Activated CD4-positive, alpha-beta memory T cell treated with anti-CD3 and anti-CD28 coated beads, Interleukin-2, amount 10 ng/mL, durations not matched to agents 7 days and 5 days (primary cell): ENCODE data around the gene MKI67. TPM values are rescaled to one million over a fixed set of nuclear protein-coding genes. Genes with fewer than 3 reads are reported as not detected.
A peak's percentile ranks its signal among the peaks of the same experiment; 100 is the strongest.
"Not testable (repeated sequence)": the region's sequence is repeated elsewhere in the genome, so short reads cannot be mapped to it uniquely, and the experiment has no call there.

Experiments
- CTCF ChIA-PET: fragments of 350-600 bp; sonication (Branson Sonifier 250); formaldehyde crosslinking; loops from one replicate; lab custom pipeline; 2021; ENCODE audit warnings: antibody characterized with exemption, inconsistent platforms; lab: Charles Lee
- POLR2A ChIA-PET: fragments of 350-600 bp; sonication (Branson Sonifier 250); formaldehyde crosslinking; loops from one replicate; lab custom pipeline; 2021; ENCODE audit warnings: antibody characterized with exemption; lab: Charles Lee
- DNase-seq: peaks from one replicate; pipeline ENCODE4 v3.0.0-alpha.2; 2020
- H3K27ac Mint-ChIP-seq: one replicate; pipeline ENCODE4 v1.8.0; 2021; ENCODE audit warnings: mild to moderate bottlenecking, mixed read lengths
- H3K27me3 Mint-ChIP-seq: one replicate; pipeline ENCODE4 v1.8.0; 2021; ENCODE audit warnings: mixed read lengths
- H3K36me3 Mint-ChIP-seq: one replicate; pipeline ENCODE4 v1.8.0; 2021; ENCODE audit warnings: low read depth, mixed read lengths
- H3K4me1 Mint-ChIP-seq: one replicate; pipeline ENCODE4 v1.8.0; 2021; ENCODE audit warnings: mixed read lengths
- H3K4me3 Mint-ChIP-seq: one replicate; pipeline ENCODE4 v1.8.0; 2021; ENCODE audit warnings: mild to moderate bottlenecking, mixed read lengths
- H3K9me3 Mint-ChIP-seq: one replicate; pipeline ENCODE4 v1.8.0; 2021; ENCODE audit warnings: mixed read lengths
- total RNA-seq, 2 experiments: library from RNA; stranded (reverse); gene quantifications; one replicate each; pipeline ENCODE4 v1.2.3, GENCODE V29; 2021

The MKI67 gene
- total RNA-seq, 2 experiments from 2014 or later = 253 to 272 TPM

DNA sequence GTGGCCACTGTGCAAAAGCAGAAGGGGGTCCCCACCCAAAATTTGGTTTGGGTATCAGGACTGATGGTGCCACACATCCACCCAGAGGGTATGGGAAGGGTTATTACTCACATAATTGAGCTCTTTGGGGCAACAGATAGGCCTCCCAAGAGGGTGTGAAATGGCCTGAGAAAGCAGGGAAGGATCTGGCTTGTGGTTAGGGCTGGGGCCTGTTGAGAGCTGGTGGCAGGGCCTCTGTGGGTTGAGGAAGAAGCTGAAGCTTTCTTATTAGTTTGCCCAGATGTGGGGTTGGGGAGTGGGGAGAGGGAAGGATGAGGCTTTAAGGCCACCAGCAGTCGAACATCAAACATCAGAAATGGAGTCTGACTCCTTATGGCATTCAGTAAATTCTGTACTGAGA, 18.3 kb upstream of the MKI67 start:
- Mint-ChIP-seq H3K4me3 (no peak overlapping the region), H3K4me1 (peaks cover 30% of the 10 kb centered on the region)
- CTCF ChIA-PET = interaction anchor here (1.1 to 1.9 kb wide), 2 partner anchors 66 to 133 kb away, joined by 4 to 6 read pairs; no protein-coding TSS in a partner anchor

GRCh38 chr10:128143531-128143930, 17.3 kb upstream of the MKI67 start:
- POLR2A ChIA-PET = interaction anchor here (1.1 to 1.9 kb wide), 2 partner anchors 17 to 50 kb away, joined by 4 to 7 read pairs; partner anchors contain the start of gene MKI67
- peaks cover 20% of the 10 kb centered on the region for H3K27me3 Mint-ChIP-seq
- CTCF ChIA-PET = no interaction called here

More for the DNA sequence above, 18.3 kb upstream of the MKI67 start:
- H3K36me3 Mint-ChIP-seq = peaks cover 15% of the 10 kb centered on the region
- POLR2A ChIA-PET = interaction anchor here (1.9 kb wide), 1 partner anchor 18 kb away, joined by 7 read pairs; the partner anchor contains the start of gene MKI67
- no peak for DNase-seq
- no peak overlapping the region for H3K27ac Mint-ChIP-seq
- peaks cover 18% of the 10 kb centered on the region for H3K27me3 Mint-ChIP-seq
- H3K9me3 Mint-ChIP-seq = peaks cover 8% of the 10 kb centered on the region

GRCh38 chr10:128140425-128140824, 14.2 kb upstream of the MKI67 start:
- CTCF ChIA-PET = interaction anchor here (0.7 kb wide), 1 partner anchor 204 kb away, joined by 4 read pairs; no protein-coding TSS in a partner anchor

More at GRCh38 chr10:128143531-128143930, 17.3 kb upstream of the MKI67 start:
- Mint-ChIP-seq H3K4me1 (peaks cover 30% of the 10 kb centered on the region), H3K36me3 (peaks cover 15% of the 10 kb centered on the region), H3K9me3 (peaks cover 8% of the 10 kb centered on the region), H3K27ac (no peak overlapping the region), H3K4me3 (no peak overlapping the region)
- DNase-seq = no peak

GRCh38 chr10:128138429-128138828, 12.2 kb upstream of the MKI67 start:
- not testable (repeated sequence) for DNase-seq, H3K27me3 Mint-ChIP-seq, H3K27ac Mint-ChIP-seq, H3K36me3 Mint-ChIP-seq, H3K4me1 Mint-ChIP-seq, H3K4me3 Mint-ChIP-seq, H3K9me3 Mint-ChIP-seq
- ChIA-PET POLR2A (interaction anchor here (0.8 to 1.0 kb wide), 2 partner anchors 13 to 22 kb away, joined by 3 to 5 read pairs; no protein-coding TSS in a partner anchor), CTCF (interaction anchor here (1.0 to 2.9 kb wide), 4 partner anchors 12 to 60 kb away, joined by 3 to 14 read pairs (median 4); no protein-coding TSS in a partner anchor)

More at GRCh38 chr10:128140425-128140824, 14.2 kb upstream of the MKI67 start:
- H3K4me3 Mint-ChIP-seq = no peak overlapping the region
- peaks cover 13% of the 10 kb centered on the region for H3K4me1 Mint-ChIP-seq
- POLR2A ChIA-PET = no interaction called here
- peaks cover 2% of the 10 kb centered on the region for H3K9me3 Mint-ChIP-seq
- peaks cover 7% of the 10 kb centered on the region for H3K36me3 Mint-ChIP-seq
- no peak overlapping the region for H3K27ac Mint-ChIP-seq
- DNase-seq = no peak
- peaks cover 3% of the 10 kb centered on the region for H3K27me3 Mint-ChIP-seq

DNA sequence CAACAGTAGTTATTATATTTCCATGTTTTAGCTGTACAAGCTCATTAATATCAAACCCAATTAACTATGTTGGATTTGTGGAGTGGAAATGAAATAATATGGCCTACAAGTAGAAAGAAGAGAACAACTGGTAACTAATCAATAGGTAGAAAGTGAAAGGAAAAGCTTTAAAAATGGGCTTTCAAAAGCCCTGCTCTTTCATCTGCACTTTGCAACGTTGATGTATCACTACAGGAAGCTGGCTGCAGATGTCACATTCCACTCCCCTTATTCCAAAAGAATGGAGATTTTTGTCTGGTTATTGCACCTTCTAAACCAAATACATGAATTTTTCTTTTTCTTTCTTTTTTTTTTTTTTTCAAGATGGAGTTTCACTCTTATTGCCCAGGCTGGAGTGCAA, 11.7 kb upstream of the MKI67 start:
- ChIA-PET CTCF (interaction anchor here (0.7 to 2.9 kb wide), 7 partner anchors 12 to 92 kb away, joined by 3 to 14 read pairs (median 4); no protein-coding TSS in a partner anchor), POLR2A (interaction anchor here (0.8 to 1.0 kb wide), 2 partner anchors 12 to 22 kb away, joined by 3 to 5 read pairs; no protein-coding TSS in a partner anchor)
- H3K9me3 Mint-ChIP-seq = no peaks in the 10 kb centered on the region
- peaks cover 12% of the 10 kb centered on the region for H3K27me3 Mint-ChIP-seq
- no peak overlapping the region for H3K27ac Mint-ChIP-seq
- no peaks in the 10 kb centered on the region for H3K36me3 Mint-ChIP-seq
- no peak for DNase-seq
- H3K4me3 Mint-ChIP-seq = no peak overlapping the region
- peaks cover 4% of the 10 kb centered on the region for H3K4me1 Mint-ChIP-seq

- POLR2A ChIA-PET = no interaction called here
These were observed 3.8 kb upstream of the MKI67 start for GRCh38 chr10:128130051-128130450.

DNA sequence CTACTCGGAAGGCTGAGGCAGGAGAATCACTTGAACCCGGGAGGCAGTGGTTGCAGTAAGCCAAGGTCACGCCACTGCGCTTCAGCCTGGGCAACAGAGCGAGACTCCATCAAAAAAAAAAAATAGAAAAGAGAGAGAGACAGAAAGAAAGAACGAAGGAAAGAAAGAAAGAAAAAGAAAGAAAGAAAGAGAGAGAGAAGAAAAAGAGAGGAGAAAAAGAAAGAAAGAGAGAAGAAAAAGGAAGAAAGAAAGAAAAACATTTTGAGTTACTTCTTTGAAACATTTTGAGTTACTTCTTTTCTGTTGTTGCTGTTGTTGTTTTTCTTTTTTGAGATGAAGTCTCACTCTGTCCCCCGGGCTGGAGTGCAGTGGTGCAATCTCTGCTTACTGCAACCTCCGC, 2.4 kb upstream of the MKI67 start:
- Mint-ChIP-seq H3K27ac (no peak overlapping the region), H3K9me3 (no peaks in the 10 kb centered on the region), H3K27me3 (peaks cover 19% of the 10 kb centered on the region), H3K4me1 (peaks cover 20% of the 10 kb centered on the region), H3K36me3 (peaks cover 20% of the 10 kb centered on the region), H3K4me3 (no peak overlapping the region)
- no peak for DNase-seq
- CTCF ChIA-PET = interaction anchor here (1.2 to 2.1 kb wide), 3 partner anchors 21 to 83 kb away, joined by 3 to 8 read pairs (median 7); no protein-coding TSS in a partner anchor
- POLR2A ChIA-PET = interaction anchor here (3.3 to 7.2 kb wide), 2 partner anchors 15 to 49 kb away, joined by 12 to 84 read pairs; no protein-coding TSS in a partner anchor

More at GRCh38 chr10:128130051-128130450, 3.8 kb upstream of the MKI67 start:
- Mint-ChIP-seq H3K9me3 (no peaks in the 10 kb centered on the region), H3K27ac (no peak overlapping the region), H3K36me3 (peaks cover 6% of the 10 kb centered on the region), H3K4me3 (no peak overlapping the region), H3K4me1 (peaks cover 9% of the 10 kb centered on the region), H3K27me3 (peaks cover 23% of the 10 kb centered on the region)
- CTCF ChIA-PET = no interaction called here
- no peak for DNase-seq

GRCh38 chr10:128125416-128125943, 743 bp downstream of the MKI67 start:
- ChIA-PET CTCF (interaction anchor here (0.6 to 1.8 kb wide), 9 partner anchors 8 to 320 kb away, joined by 3 to 10 read pairs (median 4); no protein-coding TSS in a partner anchor), POLR2A (interaction anchor here (0.8 to 7.2 kb wide), 25 partner anchors 11 to 1985 kb away, joined by 3 to 84 read pairs (median 5); partner anchors contain the start of gene C10orf143)
- H3K9me3 Mint-ChIP-seq = no peaks in the 10 kb centered on the region
- H3K36me3 Mint-ChIP-seq = peaks cover 47% of the 10 kb centered on the region
- H3K27me3 Mint-ChIP-seq = peaks cover 8% of the 10 kb centered on the region
- peak overlapping the region; percentile 94 for H3K27ac Mint-ChIP-seq
- peaks cover 47% of the 10 kb centered on the region for H3K4me1 Mint-ChIP-seq
- DNase-seq = peak; percentile 34
- H3K4me3 Mint-ChIP-seq = peak overlapping the region; percentile 99

GRCh38 chr10:128124813-128125403, 1.3 kb downstream of the MKI67 start:
- ChIA-PET POLR2A (interaction anchor here (0.7 to 7.2 kb wide), 17 partner anchors 11 to 1985 kb away, joined by 3 to 84 read pairs (median 12); partner anchors contain the start of gene C10orf143), CTCF (interaction anchor here (1.0 to 1.8 kb wide), 5 partner anchors 8 to 56 kb away, joined by 3 to 10 read pairs (median 4); no protein-coding TSS in a partner anchor)
- Mint-ChIP-seq H3K27ac (peak overlapping the region; percentile 94), H3K4me3 (peak overlapping the region; percentile 99), H3K27me3 (peaks cover 4% of the 10 kb centered on the region), H3K36me3 (peaks cover 53% of the 10 kb centered on the region), H3K4me1 (peaks cover 52% of the 10 kb centered on the region), H3K9me3 (no peaks in the 10 kb centered on the region)
- DNase-seq = no peak

- Mint-ChIP-seq H3K4me3 (peak overlapping the region; percentile 99), H3K27me3 (peaks cover 4% of the 10 kb centered on the region), H3K27ac (peak overlapping the region; percentile 94), H3K9me3 (no peaks in the 10 kb centered on the region), H3K36me3 (peaks cover 64% of the 10 kb centered on the region), H3K4me1 (peaks cover 62% of the 10 kb centered on the region)
- ChIA-PET CTCF (interaction anchor here (0.6 to 1.8 kb wide), 4 partner anchors 13 to 155 kb away, joined by 3 to 4 read pairs (median 3); no protein-coding TSS in a partner anchor), POLR2A (interaction anchor here (0.7 to 7.2 kb wide), 8 partner anchors 10 to 76 kb away, joined by 3 to 84 read pairs (median 8); no protein-coding TSS in a partner anchor)
- DNase-seq = no peak
These were observed 2.4 kb downstream of the MKI67 start for GRCh38 chr10:128123846-128124245.

- peaks cover 70% of the 10 kb centered on the region for H3K36me3 Mint-ChIP-seq
- ChIA-PET CTCF (interaction anchor here (0.6 to 1.4 kb wide), 3 partner anchors 12 to 154 kb away, joined by 3 read pairs; no protein-coding TSS in a partner anchor), POLR2A (interaction anchor here (1.1 to 7.2 kb wide), 9 partner anchors 9 to 89 kb away, joined by 3 to 84 read pairs (median 6); no protein-coding TSS in a partner anchor)
- peak overlapping the region; percentile 69 for H3K27ac Mint-ChIP-seq
- peaks cover 67% of the 10 kb centered on the region for H3K4me1 Mint-ChIP-seq
- no peak for DNase-seq
- H3K4me3 Mint-ChIP-seq = peak overlapping the region; percentile 99
- peaks cover 2% of the 10 kb centered on the region for H3K27me3 Mint-ChIP-seq
- H3K9me3 Mint-ChIP-seq = no peaks in the 10 kb centered on the region
These were observed 3.3 kb downstream of the MKI67 start for GRCh38 chr10:128122931-128123330.

DNA sequence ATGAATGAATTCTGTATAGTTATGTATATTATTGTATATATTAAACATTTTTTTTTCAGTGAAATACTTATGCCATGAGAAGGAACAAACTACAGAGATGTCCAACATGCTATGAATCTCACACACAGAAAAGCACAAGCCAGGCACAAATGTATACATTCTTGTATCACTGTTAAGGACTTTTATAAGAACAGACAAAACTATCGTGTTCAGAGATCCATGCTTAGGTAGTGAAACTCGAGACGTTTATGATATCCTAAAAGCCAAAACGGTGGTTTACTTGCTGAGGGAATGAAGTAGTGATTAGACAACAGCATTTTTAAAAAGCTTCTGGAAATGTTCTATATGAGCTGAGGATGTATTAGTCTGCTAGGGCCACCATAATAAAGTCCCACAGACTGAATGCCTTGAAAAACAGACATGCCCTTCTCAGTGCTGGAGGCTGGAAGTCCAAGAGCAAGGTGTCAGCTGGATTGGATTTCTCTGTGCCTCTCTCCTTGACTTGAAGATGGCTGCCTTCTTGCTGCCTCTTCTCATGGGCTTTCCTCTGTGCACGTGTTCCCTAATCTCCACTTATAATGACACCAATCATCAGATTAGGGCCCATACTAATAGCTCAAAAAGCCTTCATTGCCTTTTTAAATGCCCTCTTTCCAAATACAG, 4.3 kb downstream of the MKI67 start:
- Mint-ChIP-seq H3K27me3 (no peaks in the 10 kb centered on the region), H3K4me3 (no peak overlapping the region), H3K4me1 (peaks cover 59% of the 10 kb centered on the region), H3K9me3 (no peaks in the 10 kb centered on the region), H3K36me3 (peaks cover 78% of the 10 kb centered on the region), H3K27ac (peak overlapping the region; percentile 32)
- ChIA-PET POLR2A (interaction anchor here (0.9 to 7.2 kb wide), 5 partner anchors 8 to 59 kb away, joined by 3 to 84 read pairs (median 5); no protein-coding TSS in a partner anchor), CTCF (interaction anchor here (1.4 kb wide), 1 partner anchor 90 kb away, joined by 3 read pairs; no protein-coding TSS in a partner anchor)
- DNase-seq = no peak
